Measurements from ENCODE around the gene UNC5CL. TPM values are rescaled to one million over a fixed set of nuclear protein-coding genes. Genes with fewer than 3 reads are reported as not detected.

Gene UNC5CL
- total RNA-seq, 6 donors from 2014 or later = 0.97 to 12.6 (median 2.3) TPM

- Histone ChIP-seq H3K27me3 (no peaks in the 10 kb centered on the region), H3K36me3 (no peaks in the 10 kb centered on the region), H3K9me3 (no peaks in the 10 kb centered on the region), H3K4me1 (peaks cover 0 to 9% (median 4%) of the 10 kb centered on the region in 4 donors), H3K4me3 (no peak overlapping the region), H3K27ac (no peak overlapping the region)
- ATAC-seq (ENCODE audit: low FRiP score in 2 of 2) = no peak
- TF ChIP-seq, protein P1, sequence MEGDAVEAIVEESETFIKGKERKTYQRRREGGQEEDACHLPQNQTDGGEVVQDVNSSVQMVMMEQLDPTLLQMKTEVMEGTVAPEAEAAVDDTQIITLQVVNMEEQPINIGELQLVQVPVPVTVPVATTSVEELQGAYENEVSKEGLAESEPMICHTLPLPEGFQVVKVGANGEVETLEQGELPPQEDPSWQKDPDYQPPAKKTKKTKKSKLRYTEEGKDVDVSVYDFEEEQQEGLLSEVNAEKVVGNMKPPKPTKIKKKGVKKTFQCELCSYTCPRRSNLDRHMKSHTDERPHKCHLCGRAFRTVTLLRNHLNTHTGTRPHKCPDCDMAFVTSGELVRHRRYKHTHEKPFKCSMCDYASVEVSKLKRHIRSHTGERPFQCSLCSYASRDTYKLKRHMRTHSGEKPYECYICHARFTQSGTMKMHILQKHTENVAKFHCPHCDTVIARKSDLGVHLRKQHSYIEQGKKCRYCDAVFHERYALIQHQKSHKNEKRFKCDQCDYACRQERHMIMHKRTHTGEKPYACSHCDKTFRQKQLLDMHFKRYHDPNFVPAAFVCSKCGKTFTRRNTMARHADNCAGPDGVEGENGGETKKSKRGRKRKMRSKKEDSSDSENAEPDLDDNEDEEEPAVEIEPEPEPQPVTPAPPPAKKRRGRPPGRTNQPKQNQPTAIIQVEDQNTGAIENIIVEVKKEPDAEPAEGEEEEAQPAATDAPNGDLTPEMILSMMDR (IDR thresholded peaks at IDR 0.05) = no peak
- TF ChIP-seq EP300 (IDR thresholded peaks at IDR 0.05) (no peak), POLR2A (IDR thresholded peaks at IDR 0.05) (no peak), POLR2AphosphoS5 (IDR thresholded peaks at IDR 0.05) (no peak)
- WGBS, 2 donors = 94 to 95% methylated on average over 2 of the region's 2 CpGs
- no peak for DNase-seq
These were observed 2.4 kb downstream of the UNC5CL start for GRCh38 chr6:41036601-41037000.

GRCh38 chr6:41036186-41036585 is 2.8 kb downstream of the UNC5CL start:
- no peaks in the 10 kb centered on the region for H3K36me3 ChIP-seq
- ATAC-seq (ENCODE audit: low FRiP score in 2 of 2) (no peak), DNase-seq (peak in 1 of 2 donors; percentile 60)
- H3K27ac ChIP-seq = no peak overlapping the region
- peaks cover 0 to 9% (median 4%) of the 10 kb centered on the region in 4 donors for H3K4me1 ChIP-seq
- no peak overlapping the region for H3K4me3 ChIP-seq
- no peak for TF ChIP-seq POLR2AphosphoS5 (IDR thresholded peaks at IDR 0.05)
- TF ChIP-seq, protein P1 (IDR thresholded peaks at IDR 0.05) = no peak
- no peak for TF ChIP-seq EP300 (IDR thresholded peaks at IDR 0.05)
- TF ChIP-seq POLR2A (IDR thresholded peaks at IDR 0.05) = no peak
- H3K9me3 ChIP-seq = no peaks in the 10 kb centered on the region
- WGBS, 2 donors = 72 to 73% methylated on average over 3 of the region's 3 CpGs
- no peaks in the 10 kb centered on the region for H3K27me3 ChIP-seq

- no peak for ATAC-seq (ENCODE audit: low FRiP score in 2 of 2)
- DNase-seq = peak in 1 of 2 donors; percentile 65
- Histone ChIP-seq H3K27me3 (no peaks in the 10 kb centered on the region), H3K27ac (no peak overlapping the region), H3K36me3 (no peaks in the 10 kb centered on the region), H3K4me1 (peaks cover 0 to 2% (median under 1%) of the 10 kb centered on the region in 4 donors), H3K4me3 (no peak overlapping the region), H3K9me3 (no peaks in the 10 kb centered on the region)
- TF ChIP-seq POLR2AphosphoS5 (IDR thresholded peaks at IDR 0.05) (no peak), EP300 (IDR thresholded peaks at IDR 0.05) (no peak), POLR2A (IDR thresholded peaks at IDR 0.05) (no peak)
- TF ChIP-seq, protein P1 (IDR thresholded peaks at IDR 0.05) = no peak
- WGBS, 2 donors = 92 to 95% methylated on average over 8 to 13 of the region's 13 CpGs
These were observed 5.2 kb downstream of the UNC5CL start for GRCh38 chr6:41033776-41034175.

DNA sequence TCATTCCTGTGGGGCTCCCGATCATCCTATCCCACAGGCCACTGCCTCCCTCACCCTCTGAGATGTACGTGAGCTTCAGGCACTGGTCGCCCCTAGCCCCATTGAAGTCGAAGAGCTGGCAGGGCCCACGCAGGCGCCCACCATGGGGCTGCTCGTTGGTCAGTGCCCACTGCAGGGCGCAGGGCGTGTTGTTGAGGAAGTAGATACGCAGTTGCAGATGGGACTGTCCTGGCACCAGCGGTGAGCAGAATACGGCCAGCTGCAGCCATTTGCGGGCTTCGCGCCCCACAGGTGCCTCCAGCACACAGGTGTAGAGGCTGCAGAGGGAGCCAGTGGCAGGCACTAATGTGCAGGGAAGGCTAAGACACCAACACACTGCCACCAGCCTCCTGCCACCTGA is 6.2 kb downstream of the UNC5CL start:
- peak in 1 of 2 donors; percentile 70 for DNase-seq
- H3K27me3 ChIP-seq = no peaks in the 10 kb centered on the region
- no peak overlapping the region for H3K27ac ChIP-seq
- H3K4me1 ChIP-seq = peaks cover 6 to 10% (median 8%) of the 10 kb centered on the region in 4 donors
- no peaks in the 10 kb centered on the region for H3K9me3 ChIP-seq
- H3K36me3 ChIP-seq = no peaks in the 10 kb centered on the region
- TF ChIP-seq, protein P1 (IDR thresholded peaks at IDR 0.05) = no peak
- H3K4me3 ChIP-seq = no peak overlapping the region
- ATAC-seq (ENCODE audit: low FRiP score in 2 of 2) = no peak
- 95 to 96% methylated on average over 8 to 12 of the region's 15 CpGs for WGBS, 2 donors

Data from upper lobe of left lung (tissue), 6 donors.